Upper lobe of left lung (tissue), 6 donors: Measurements from ENCODE around the gene GOLGA8K. TPM values are rescaled to one million over a fixed set of nuclear protein-coding genes. Genes with fewer than 3 reads are reported as not detected.
"Not testable (repeated sequence)": the region's sequence is repeated elsewhere in the genome, so short reads cannot be mapped to it uniquely, and the experiment has no call there.

Source experiments
- ATAC-seq, 2 donors: fragments of 200-7000 bp; cut with Tn5 transposase; one replicate each; pipeline ENCODE4 v1.9.1; 2022; ENCODE audit warnings: mild to moderate bottlenecking in 2 of 2, moderate library complexity in 2 of 2; ENCODE audit not compliant: low FRiP score in 2 of 2
- DNase-seq, 2 donors: peaks; one replicate each; pipeline ENCODE4 v3.0.0-alpha.2; 2019 to 2020
- H3K27ac ChIP-seq, 4 donors: fragments of 200-600 bp; sonication (generic); one replicate each; pipeline ENCODE4 v1.5.1; 2016 to 2019
- H3K27me3 ChIP-seq, 4 donors: fragments of 200-600 bp; sonication (generic); one replicate each; pipeline ENCODE4 v1.5.1; 2017 to 2019
- H3K36me3 ChIP-seq, 4 donors: fragments of 200-600 bp; sonication (generic); one replicate each; pipeline ENCODE4 v1.5.1; 2016 to 2019
- H3K4me1 ChIP-seq, 4 donors: fragments of 200-600 bp; sonication (generic); one replicate each; pipeline ENCODE4 v1.5.1; 2018 to 2019
- H3K4me3 ChIP-seq, 4 donors: fragments of 200-600 bp; sonication (generic); one replicate each; pipeline ENCODE4 v1.5.1; 2017 to 2019; ENCODE audit warnings: mild to moderate bottlenecking in 2 of 4, moderate library complexity in 1 of 4
- H3K9me3 ChIP-seq, 4 donors: fragments of 200-600 bp; sonication (generic); one replicate each; pipeline ENCODE4 v1.5.1; 2018 to 2019
- WGBS, 2 donors: methylation state at CpG; one replicate each; pipeline ENCODE4 v1.1.5; 2017 to 2018; 5-methylcytosine and 5-hydroxymethylcytosine counted together
- total RNA-seq, 6 donors: library from RNA; depleted of rRNA in 4 of 6; stranded (reverse); fragments of >200 nt in 4 of 6; gene quantifications; one replicate each; pipeline versions ENCODE4 v1.1.0 to v1.2.1, GENCODE V29; 2016 to 2021
- donor health status: DM: no; HTN: no; CAD: no; lungs with moderate emphysema.
- donor health status: DM: no; HTN: yes; CAD: no; lungs with severe emphysema.

The GOLGA8K gene
- total RNA-seq, 6 donors from 2014 or later, result 0.89 to 8.4 (median 1.9) TPM; not detected in 2

DNA sequence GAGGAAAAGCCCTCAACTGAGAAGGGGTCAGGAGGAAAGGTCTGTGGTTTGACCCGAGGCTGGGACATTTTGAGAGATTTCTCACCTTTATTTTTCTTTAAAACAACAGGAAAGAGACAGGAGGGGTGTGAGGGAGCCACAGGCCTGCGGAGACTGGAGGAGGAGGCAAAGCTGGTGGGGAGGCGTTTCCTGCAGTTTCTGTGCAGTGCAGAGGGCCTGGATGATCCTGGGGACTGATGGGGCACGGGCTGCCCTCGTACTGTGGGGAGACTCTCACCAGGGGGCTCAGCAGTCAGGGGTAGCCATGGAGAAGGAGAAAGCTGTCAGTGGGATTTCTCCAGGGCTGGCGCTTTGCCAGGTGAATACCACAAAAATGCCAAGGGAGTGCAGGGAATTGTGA lies 29.4 kb downstream of the GOLGA8K start:
- no CpG with 5 or more reads among the region's 6 CpGs for WGBS, 2 donors
- H3K36me3 ChIP-seq, H3K4me1 ChIP-seq, H3K9me3 ChIP-seq, H3K4me3 ChIP-seq, ATAC-seq, H3K27me3 ChIP-seq, DNase-seq, H3K27ac ChIP-seq: not testable (repeated sequence)

GRCh38 chr15:32372075-32372474 lies 31.0 kb downstream of the GOLGA8K start:
- ATAC-seq, H3K4me1 ChIP-seq, H3K9me3 ChIP-seq, H3K27ac ChIP-seq, H3K4me3 ChIP-seq, H3K36me3 ChIP-seq, DNase-seq, H3K27me3 ChIP-seq: not testable (repeated sequence)
- WGBS, 2 donors, result 92 to 96% methylated on average over 3 of the region's 5 CpGs

DNA sequence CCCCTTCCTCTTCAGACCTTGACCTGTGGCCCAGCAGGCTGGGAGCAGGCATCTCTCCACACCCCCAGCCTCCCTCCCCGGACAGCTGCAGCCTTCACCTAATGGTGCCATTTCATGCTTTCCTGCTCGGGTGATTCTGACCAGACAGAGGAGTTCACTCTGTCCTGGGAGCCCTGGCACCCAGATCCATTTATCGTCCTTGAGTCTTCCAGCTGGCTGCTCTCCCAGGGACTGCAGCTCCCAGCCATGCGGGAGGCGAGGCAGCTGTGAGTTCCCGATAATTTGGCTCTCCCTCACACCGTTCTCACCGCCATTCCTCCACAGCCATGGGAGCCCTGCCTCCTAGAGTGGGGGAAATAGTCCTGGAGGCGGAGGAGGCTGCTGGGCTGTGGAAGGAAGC lies 32.6 kb downstream of the GOLGA8K start:
- not testable (repeated sequence) for H3K27me3 ChIP-seq, H3K27ac ChIP-seq, H3K9me3 ChIP-seq, H3K36me3 ChIP-seq, DNase-seq, ATAC-seq, H3K4me1 ChIP-seq, H3K4me3 ChIP-seq
- no CpG with 5 or more reads among the region's 9 CpGs for WGBS, 2 donors

DNA sequence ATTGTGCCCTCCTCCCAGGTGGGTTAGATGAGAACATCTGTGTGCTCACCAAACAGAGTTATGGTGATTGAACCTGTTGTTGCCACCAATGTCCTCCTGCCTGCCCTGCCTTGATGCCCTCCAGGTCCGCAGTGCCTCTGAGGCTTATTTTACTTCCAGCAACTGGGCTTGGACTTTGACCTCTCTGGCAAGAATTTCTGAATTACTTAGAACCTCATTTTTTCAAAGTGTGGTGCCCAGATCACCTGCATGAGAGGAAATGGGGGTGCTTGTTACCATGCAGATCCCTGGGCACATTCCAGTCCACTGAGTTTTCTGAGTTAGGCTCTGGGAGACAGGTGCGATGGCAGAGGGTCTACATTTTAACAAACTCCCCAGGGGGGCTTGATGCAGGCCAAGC lies 33.0 kb downstream of the GOLGA8K start:
- no CpG with 5 or more reads among the region's 2 CpGs for WGBS, 2 donors
- not testable (repeated sequence) for DNase-seq, H3K9me3 ChIP-seq, H3K27me3 ChIP-seq, ATAC-seq, H3K27ac ChIP-seq, H3K4me3 ChIP-seq, H3K4me1 ChIP-seq, H3K36me3 ChIP-seq

DNA sequence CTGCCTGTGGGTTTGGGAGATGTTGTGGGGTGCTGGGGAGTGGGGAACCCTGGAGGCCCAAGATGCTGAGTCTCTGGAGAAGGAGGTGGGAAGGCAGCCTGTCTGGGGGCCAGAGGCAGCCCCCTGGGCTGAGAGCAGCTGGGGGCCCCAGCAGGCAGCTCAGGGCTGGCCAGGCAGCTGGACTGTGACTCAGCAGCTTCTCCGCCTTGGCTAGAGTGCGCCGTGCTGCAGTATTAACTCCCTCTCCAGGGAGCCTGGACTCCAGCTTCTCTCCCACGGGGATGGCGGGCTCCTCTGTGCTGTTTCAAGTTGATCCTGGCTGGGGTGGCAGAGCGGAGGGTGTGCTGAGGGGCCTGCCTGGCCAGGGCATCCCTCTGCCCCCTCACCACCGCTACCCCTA lies 36.6 kb downstream of the GOLGA8K start:
- H3K27me3 ChIP-seq, H3K4me3 ChIP-seq, H3K36me3 ChIP-seq, H3K9me3 ChIP-seq, DNase-seq, ATAC-seq, H3K27ac ChIP-seq, H3K4me1 ChIP-seq: not testable (repeated sequence)
- WGBS, 2 donors, result no CpG with 5 or more reads among the region's 7 CpGs

DNA sequence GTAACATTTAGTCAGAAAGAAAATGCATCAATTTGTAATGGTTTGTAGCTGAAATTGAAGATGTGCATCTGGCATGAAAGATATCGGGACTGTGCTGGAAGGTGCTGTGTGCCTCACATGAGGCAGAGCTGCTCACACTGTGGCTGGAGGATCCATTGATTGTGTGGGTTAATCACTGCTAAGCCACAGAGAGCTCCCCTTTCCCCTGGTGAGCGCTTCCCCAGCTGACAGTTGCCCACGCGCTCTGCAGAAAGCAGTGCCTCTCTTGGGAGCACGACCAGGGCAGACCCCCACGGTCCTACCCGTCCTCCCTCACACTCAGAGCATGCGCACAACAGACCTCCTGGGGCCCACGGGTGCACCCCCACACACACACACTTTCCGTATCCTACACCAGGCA lies 37.1 kb downstream of the GOLGA8K start:
- H3K4me3 ChIP-seq, H3K9me3 ChIP-seq, H3K4me1 ChIP-seq, H3K27ac ChIP-seq, DNase-seq, H3K36me3 ChIP-seq, ATAC-seq, H3K27me3 ChIP-seq: not testable (repeated sequence)
- no CpG with 5 or more reads among the region's 10 CpGs for WGBS, 2 donors

- not testable (repeated sequence) for H3K36me3 ChIP-seq, H3K4me3 ChIP-seq, H3K4me1 ChIP-seq, H3K9me3 ChIP-seq, H3K27ac ChIP-seq, H3K27me3 ChIP-seq, ATAC-seq
- peak in 1 of 2 donors; percentile 51 for DNase-seq
- no CpG with 5 or more reads among the region's 16 CpGs for WGBS, 2 donors
Observed at GRCh38 chr15:32364944-32365343, 38.1 kb downstream of the GOLGA8K start.

DNA sequence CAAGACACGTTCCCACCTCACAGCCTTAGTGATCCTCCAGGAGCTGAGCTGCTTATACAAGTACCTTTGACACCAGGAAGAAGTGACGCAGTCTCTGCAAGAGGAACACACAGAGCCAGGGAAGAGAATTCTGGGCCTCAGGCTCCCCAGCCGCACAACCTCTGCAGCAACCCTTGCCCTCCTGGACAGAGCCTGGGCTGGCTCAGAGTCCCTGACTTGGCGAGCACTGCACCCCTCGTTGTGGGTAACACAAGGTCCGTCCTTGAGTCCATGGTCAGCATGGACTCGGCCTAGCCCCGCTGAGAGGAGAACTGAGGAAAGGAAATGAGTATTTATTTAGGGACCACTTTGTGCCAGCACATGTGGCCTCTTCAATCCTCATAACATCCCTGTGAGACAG lies 39.6 kb downstream of the GOLGA8K start:
- not testable (repeated sequence) for H3K4me3 ChIP-seq, H3K4me1 ChIP-seq, H3K36me3 ChIP-seq, DNase-seq, H3K27ac ChIP-seq, H3K27me3 ChIP-seq, H3K9me3 ChIP-seq, ATAC-seq
- 61% methylated on average over 5 of the region's 8 CpGs; no CpG with 5 or more reads in 1 of the 2 donors for WGBS, 2 donors

DNA sequence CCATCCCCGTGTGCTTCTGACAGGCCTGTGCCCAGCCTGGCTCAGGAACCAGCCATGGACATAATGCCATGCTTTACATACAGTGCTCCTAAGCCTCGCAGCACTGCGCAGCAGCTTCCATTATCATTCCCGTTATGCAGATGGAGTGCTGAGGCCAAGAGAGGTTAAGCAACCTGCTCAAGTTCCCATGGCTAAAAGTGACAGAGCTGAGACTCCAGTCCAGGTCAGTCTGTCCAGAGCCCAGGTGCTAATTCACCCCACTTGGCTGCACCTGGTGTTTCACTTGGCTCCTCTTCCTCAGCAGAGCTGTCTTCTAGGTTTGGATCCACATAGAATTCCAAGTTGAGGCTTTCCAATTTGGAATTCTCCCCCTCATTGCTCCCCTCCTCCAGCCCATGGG lies 41.4 kb downstream of the GOLGA8K start:
- not testable (repeated sequence) for H3K27me3 ChIP-seq, ATAC-seq, H3K4me3 ChIP-seq, H3K36me3 ChIP-seq, H3K27ac ChIP-seq, H3K9me3 ChIP-seq, DNase-seq, H3K4me1 ChIP-seq
- WGBS, 2 donors, result no CpG with 5 or more reads among the region's 4 CpGs

DNA sequence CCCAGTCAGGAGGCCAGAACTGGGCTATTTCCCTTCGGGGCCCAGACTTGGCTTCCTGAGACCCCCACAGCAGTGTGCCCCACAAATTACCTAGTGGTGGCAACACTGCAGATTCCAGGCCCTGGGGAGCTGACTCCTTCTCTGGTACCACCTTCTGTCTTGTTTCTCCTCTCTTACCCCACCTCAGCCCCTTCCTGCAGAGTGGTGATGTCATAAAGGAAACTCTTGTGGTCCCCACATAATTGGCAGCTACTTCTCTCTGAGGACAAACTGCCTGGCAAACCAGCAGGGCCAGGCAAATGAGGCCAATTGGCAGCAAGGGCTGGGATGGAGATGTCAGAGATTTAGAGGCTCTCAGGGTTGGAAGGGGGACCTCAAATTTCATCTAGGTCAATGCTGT lies 44.6 kb downstream of the GOLGA8K start:
- H3K27ac ChIP-seq, DNase-seq, H3K4me1 ChIP-seq, H3K36me3 ChIP-seq, H3K9me3 ChIP-seq, H3K4me3 ChIP-seq, H3K27me3 ChIP-seq, ATAC-seq: not testable (repeated sequence)
- whole genome bisulfite sequencing, 2 donors, result 29 to 75% methylated on average over 1 of the region's 1 CpG

DNA sequence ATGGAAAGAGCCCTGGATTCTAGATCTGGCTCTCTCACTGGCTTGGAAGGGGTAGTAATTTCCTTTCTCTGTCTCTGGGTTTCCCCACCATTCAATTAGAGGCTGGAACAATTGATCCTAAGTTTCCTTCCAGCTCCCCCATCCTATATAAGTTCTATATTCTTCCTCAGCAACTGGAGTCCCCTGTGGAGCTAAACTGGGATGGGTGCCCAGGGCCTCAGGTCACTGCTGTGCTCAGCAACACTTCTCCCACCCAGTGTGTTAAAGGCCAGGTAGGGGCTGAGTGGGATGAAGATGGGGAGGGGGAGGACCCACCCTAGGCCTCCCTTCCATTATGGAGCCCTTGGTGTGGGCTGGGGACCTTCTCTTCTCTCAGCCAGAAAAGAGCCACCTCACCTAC lies 46.2 kb downstream of the GOLGA8K start:
- not testable (repeated sequence) for H3K9me3 ChIP-seq, ATAC-seq, H3K4me3 ChIP-seq, DNase-seq, H3K27me3 ChIP-seq, H3K36me3 ChIP-seq, H3K27ac ChIP-seq, H3K4me1 ChIP-seq

DNA sequence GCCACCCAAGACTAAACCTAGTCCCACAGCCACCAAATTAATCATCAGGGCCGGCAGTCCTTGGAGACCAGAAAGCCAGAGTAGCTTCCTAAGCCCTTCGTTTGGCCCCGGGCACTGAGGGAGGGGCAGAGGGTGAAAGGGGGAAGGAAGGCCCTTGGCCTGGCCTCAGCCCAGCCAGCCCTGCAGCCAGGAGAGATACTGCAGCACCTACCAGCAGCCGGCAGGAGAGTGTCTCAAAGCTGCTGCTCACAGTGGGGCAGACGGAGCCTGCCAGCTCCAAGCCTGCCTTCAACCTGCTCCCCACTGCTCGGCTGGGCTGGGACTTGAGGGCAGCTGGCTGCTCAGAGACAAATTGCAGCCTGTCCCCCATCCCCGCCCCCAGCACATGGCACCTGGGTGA lies 50.3 kb downstream of the GOLGA8K start:
- not testable (repeated sequence) for H3K9me3 ChIP-seq, H3K27ac ChIP-seq, H3K4me3 ChIP-seq, H3K4me1 ChIP-seq, H3K27me3 ChIP-seq, DNase-seq, H3K36me3 ChIP-seq
- peak in 1 of 2 donors; percentile 5 for ATAC-seq
- WGBS, 2 donors, result no CpG with 5 or more reads among the region's 7 CpGs

GRCh38 chr15:32350563-32351220 lies 52.4 kb downstream of the GOLGA8K start:
- H3K9me3 ChIP-seq, H3K36me3 ChIP-seq, H3K27me3 ChIP-seq, H3K27ac ChIP-seq, DNase-seq, H3K4me1 ChIP-seq, ATAC-seq, H3K4me3 ChIP-seq: not testable (repeated sequence)
- 60 to 83% methylated on average over 2 of the region's 4 CpGs for WGBS, 2 donors

GRCh38 chr15:32347037-32347436 lies 56.1 kb downstream of the GOLGA8K start:
- not testable (repeated sequence) for H3K9me3 ChIP-seq, ATAC-seq, H3K36me3 ChIP-seq, H3K4me1 ChIP-seq, H3K27me3 ChIP-seq, H3K4me3 ChIP-seq, H3K27ac ChIP-seq
- WGBS, 2 donors, result 8% methylated on average over 10 of the region's 31 CpGs; no CpG with 5 or more reads in 1 of the 2 donors
- DNase-seq, result peak in 1 of 2 donors; percentile 73
